ENCODE data around the gene TAOK3. TPM values are rescaled to one million over a fixed set of nuclear protein-coding genes. Genes with fewer than 3 reads are reported as not detected.

TAOK3 gene
- total and polyA plus RNA-seq, 2 of the 4 experiments (the other 2 are of a cell fraction): 26.3 to 54.5 TPM

- intact Hi-C loops (cut with micrococcal nuclease): no loop called here
- no peak for DNase-seq
- ChIA-PET CTCF (no interaction called here), POLR2A (ENCODE audit: unreplicated experiment) (no interaction called here)
- no TSS peak for BruUV-seq (replicated peaks)
- H3K9ac ChIP-seq (ENCODE audit: low read depth, low read length): no peak overlapping the region
- H2AK5ac ChIP-seq (ENCODE audit: low read depth, low read length): no peak overlapping the region
- WGBS, 2 experiments (ENCODE audit: extremely low coverage in 2 of 2, insufficient read length in 1 of 2): no CpG with 5 or more reads among the region's 7 CpGs
- H2BK120ac ChIP-seq (ENCODE audit: low read depth, low read length): no peak overlapping the region
- H3K4me2 ChIP-seq (ENCODE audit: low read depth, low read length): no peak overlapping the region
- no peak overlapping the region for H2BK15ac ChIP-seq (ENCODE audit: low read depth, low read length)
- dilution Hi-C loops (cut with HindIII; ENCODE audit: low sequenced_read_pairs, unreplicated experiment): no loop called here
- no peaks in the 10 kb centered on the region for H3K4me1 ChIP-seq (ENCODE audit: control insufficient read depth, insufficient read depth, low read length)
- no peaks in the 10 kb centered on the region for H3K27me3 ChIP-seq (ENCODE audit: control insufficient read depth, insufficient read depth, low read length)
- no peak overlapping the region for H3K18ac ChIP-seq (ENCODE audit: low read depth, low read length)
- H3K9me3 ChIP-seq (ENCODE audit: control insufficient read depth, insufficient read depth, low read length): no peaks in the 10 kb centered on the region
- in situ Hi-C loops (cut with MboI; ENCODE audit: low sequenced_read_pairs): no loop called here
- H4K5ac ChIP-seq (ENCODE audit: low read depth, low read length): no peak overlapping the region
- H3K4ac ChIP-seq (ENCODE audit: low read depth, low read length): no peak overlapping the region
- peaks cover 0 to 3% of the 10 kb centered on the region in 2 experiments; a peak in 1 of 4 replicates for H3K79me1 ChIP-seq (ENCODE audit: low read depth in 1 of 2, low read length in 2 of 2)
- H3K4me3 ChIP-seq (ENCODE audit: insufficient read depth, low read depth, low read length): no peak overlapping the region
- no peak overlapping the region for H3K27ac ChIP-seq (ENCODE audit: insufficient read depth, low read length)
- no peak for TF ChIP-seq CTCF (conservative IDR thresholded peaks at IDR 0.05; ENCODE audit: low read depth, low read length)
- no peak overlapping the region for H3K23ac ChIP-seq (ENCODE audit: low read depth, low read length)
- H4K8ac ChIP-seq (ENCODE audit: low read depth in 2 of 2, low read length in 2 of 2): no peak overlapping the region
- H3K56ac ChIP-seq (ENCODE audit: extremely low read depth, insufficient read depth, low read length): no peak overlapping the region
- H2AK9ac ChIP-seq (replicated peaks; ENCODE audit: low read depth, low read length, poor library complexity): no peak overlapping the region
- no peak overlapping the region for H4K91ac ChIP-seq (ENCODE audit: insufficient read depth, low read depth, low read length)
- H2BK5ac ChIP-seq (ENCODE audit: low read depth, low read length, poor library complexity, severe bottlenecking): no peak overlapping the region
- peaks cover 43% of the 10 kb centered on the region for H3K36me3 ChIP-seq (ENCODE audit: control insufficient read depth, insufficient read depth, low read length)
- no peaks in the 10 kb centered on the region; the same call in 1 of the 2 replicates for H4K20me1 ChIP-seq (ENCODE audit: insufficient read depth, low read length)
- no peaks in the 10 kb centered on the region; the same call in 1 of the 2 replicates for H3K9me1 ChIP-seq (ENCODE audit: insufficient read depth, low read length)
- no peak for ATAC-seq (ENCODE audit: low read depth)
- H3K14ac ChIP-seq (replicated peaks; ENCODE audit: low read depth, low read length): no peak overlapping the region
- H2AFZ ChIP-seq (replicated peaks; ENCODE audit: low read length, poor library complexity): no peak overlapping the region
- H2BK20ac ChIP-seq (ENCODE audit: low read depth, low read length): no peak overlapping the region
Measured at GRCh38 chr12:118150625-118151024, 222.1 kb downstream of the TAOK3 start.
